HL-60 (cell line): ENCODE results near the gene DOCK1.

Experiments
- GABPA ChIP-seq: IDR thresholded peaks from 2 replicates; pipeline ENCODE4 v1.6.1; 2012; ENCODE audit warnings: low read depth
- POLR2AphosphoS5 ChIP-seq: IDR thresholded peaks from 2 replicates; pipeline ENCODE4 v1.6.1; 2012; ENCODE audit warnings: low read depth
- REST ChIP-seq: IDR thresholded peaks from 2 replicates; pipeline ENCODE4 v1.6.1; 2012; ENCODE audit warnings: low read depth; ENCODE audit not compliant: insufficient replicate concordance
- SPI1 ChIP-seq: IDR thresholded peaks from 2 replicates; pipeline ENCODE4 v1.6.1; 2012; ENCODE audit warnings: low read depth, mild to moderate bottlenecking, borderline replicate concordance
- TF ChIP-seq, protein P1 (sequence below): IDR thresholded peaks from one replicate; pipeline ENCODE4 v1.5.1; 2011; ENCODE audit warnings: low read length, control low read depth, inconsistent platforms; ENCODE audit not compliant: insufficient read depth

GRCh38 chr10:127016331-127016730 lies 111.1 kb downstream of the DOCK1 start:
- TF ChIP-seq, protein P1, sequence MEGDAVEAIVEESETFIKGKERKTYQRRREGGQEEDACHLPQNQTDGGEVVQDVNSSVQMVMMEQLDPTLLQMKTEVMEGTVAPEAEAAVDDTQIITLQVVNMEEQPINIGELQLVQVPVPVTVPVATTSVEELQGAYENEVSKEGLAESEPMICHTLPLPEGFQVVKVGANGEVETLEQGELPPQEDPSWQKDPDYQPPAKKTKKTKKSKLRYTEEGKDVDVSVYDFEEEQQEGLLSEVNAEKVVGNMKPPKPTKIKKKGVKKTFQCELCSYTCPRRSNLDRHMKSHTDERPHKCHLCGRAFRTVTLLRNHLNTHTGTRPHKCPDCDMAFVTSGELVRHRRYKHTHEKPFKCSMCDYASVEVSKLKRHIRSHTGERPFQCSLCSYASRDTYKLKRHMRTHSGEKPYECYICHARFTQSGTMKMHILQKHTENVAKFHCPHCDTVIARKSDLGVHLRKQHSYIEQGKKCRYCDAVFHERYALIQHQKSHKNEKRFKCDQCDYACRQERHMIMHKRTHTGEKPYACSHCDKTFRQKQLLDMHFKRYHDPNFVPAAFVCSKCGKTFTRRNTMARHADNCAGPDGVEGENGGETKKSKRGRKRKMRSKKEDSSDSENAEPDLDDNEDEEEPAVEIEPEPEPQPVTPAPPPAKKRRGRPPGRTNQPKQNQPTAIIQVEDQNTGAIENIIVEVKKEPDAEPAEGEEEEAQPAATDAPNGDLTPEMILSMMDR: no peak
- TF ChIP-seq POLR2AphosphoS5 (no peak), REST (no peak), GABPA (no peak), SPI1 (no peak)
